ENCODE measurements around the gene FAM131C. TPM values are rescaled to one million over a fixed set of nuclear protein-coding genes. Genes with fewer than 3 reads are reported as not detected.
"Not testable (repeated sequence)": the region's sequence is repeated elsewhere in the genome, so short reads cannot be mapped to it uniquely, and the experiment has no call there.

FAM131C gene
- total RNA-seq, 1 experiment from 2014 or later = 0.41 TPM

GRCh38 chr1:16110456-16110855, 37.0 kb upstream of the FAM131C start:
- no peak for DNase-seq
- Histone ChIP-seq H3K27me3 (replicated peaks; ENCODE audit: control insufficient read depth, insufficient read depth, low read length) (no peaks in the 10 kb centered on the region), H3K36me3 (ENCODE audit: control insufficient read depth, insufficient read depth, low read length) (no peaks in the 10 kb centered on the region), H3K4me3 (ENCODE audit: low read depth, low read length) (no peak overlapping the region), H3K9me3 (peaks cover 8% of the 10 kb centered on the region; the same call in 1 of the 2 replicates), H3K4me1 (peaks cover 8% of the 10 kb centered on the region; the same call in 1 of the 2 replicates)
- Mint-ChIP-seq H3K27me3 (ENCODE audit: insufficient read depth, unreplicated experiment) (no peaks in the 10 kb centered on the region), H3K27ac (ENCODE audit: unreplicated experiment) (no peak overlapping the region), H3K9me3 (ENCODE audit: unreplicated experiment) (peaks cover 9% of the 10 kb centered on the region), H3K4me1 (ENCODE audit: low read depth, unreplicated experiment) (no peaks in the 10 kb centered on the region), H3K4me3 (ENCODE audit: unreplicated experiment) (no peak overlapping the region), H3K36me3 (ENCODE audit: insufficient read depth, unreplicated experiment) (no peaks in the 10 kb centered on the region)
- BruUV-seq (replicated peaks) = no TSS peak
- intact Hi-C loops (cut with micrococcal nuclease; ENCODE audit: unreplicated experiment) = no loop called here
- POLR2A ChIA-PET = no interaction called here
- CTCF ChIA-PET = interaction anchor here (0.6 kb wide), 1 partner anchor 228 kb away, joined by 5 read pairs; no protein-coding TSS in a partner anchor
- TF ChIP-seq CTCF (IDR thresholded peaks at IDR 0.05; ENCODE audit: insufficient read depth in 1 of 2, low read depth in 1 of 2, low read length in 1 of 2, severe bottlenecking in 1 of 2, unreplicated experiment in 1 of 2) = no peak

GRCh38 chr1:16109571-16109970, 36.1 kb upstream of the FAM131C start:
- no peak for TF ChIP-seq CTCF (IDR thresholded peaks at IDR 0.05; ENCODE audit: insufficient read depth in 1 of 2, low read depth in 1 of 2, low read length in 1 of 2, severe bottlenecking in 1 of 2, unreplicated experiment in 1 of 2)
- BruUV-seq (replicated peaks) = no TSS peak
- Mint-ChIP-seq H3K27ac (ENCODE audit: unreplicated experiment) (no peak overlapping the region), H3K9me3 (ENCODE audit: unreplicated experiment) (peaks cover 9% of the 10 kb centered on the region), H3K27me3 (ENCODE audit: insufficient read depth, unreplicated experiment) (no peaks in the 10 kb centered on the region), H3K4me3 (ENCODE audit: unreplicated experiment) (no peak overlapping the region), H3K4me1 (ENCODE audit: low read depth, unreplicated experiment) (no peaks in the 10 kb centered on the region), H3K36me3 (ENCODE audit: insufficient read depth, unreplicated experiment) (no peaks in the 10 kb centered on the region)
- H3K9me3 ChIP-seq = peaks cover 8% of the 10 kb centered on the region; the same call in 1 of the 2 replicates
- intact Hi-C loops (cut with micrococcal nuclease; ENCODE audit: unreplicated experiment) = no loop called here
- CTCF ChIA-PET = no interaction called here
- H3K4me3 ChIP-seq (ENCODE audit: low read depth, low read length) = no peak overlapping the region
- peaks cover 8% of the 10 kb centered on the region; the same call in 1 of the 2 replicates for H3K4me1 ChIP-seq
- POLR2A ChIA-PET = no interaction called here
- no peaks in the 10 kb centered on the region for H3K27me3 ChIP-seq (replicated peaks; ENCODE audit: control insufficient read depth, insufficient read depth, low read length)
- DNase-seq = no peak
- no peaks in the 10 kb centered on the region for H3K36me3 ChIP-seq (ENCODE audit: control insufficient read depth, insufficient read depth, low read length)

- H3K4me3 ChIP-seq (ENCODE audit: low read depth, low read length); H3K9me3 ChIP-seq; H3K27ac Mint-ChIP-seq (ENCODE audit: unreplicated experiment); H3K4me1 Mint-ChIP-seq (ENCODE audit: low read depth, unreplicated experiment); H3K4me1 ChIP-seq; H3K27me3 ChIP-seq (replicated peaks; ENCODE audit: control insufficient read depth, insufficient read depth, low read length); intact Hi-C loops (cut with micrococcal nuclease; ENCODE audit: unreplicated experiment); POLR2A ChIA-PET; CTCF ChIA-PET; H3K36me3 ChIP-seq (ENCODE audit: control insufficient read depth, insufficient read depth, low read length); H3K4me3 Mint-ChIP-seq (ENCODE audit: unreplicated experiment); DNase-seq; H3K36me3 Mint-ChIP-seq (ENCODE audit: insufficient read depth, unreplicated experiment); BruUV-seq (replicated peaks); H3K9me3 Mint-ChIP-seq (ENCODE audit: unreplicated experiment); H3K27me3 Mint-ChIP-seq (ENCODE audit: insufficient read depth, unreplicated experiment): not testable (repeated sequence)
Observed at GRCh38 chr1:16107039-16107438, 33.6 kb upstream of the FAM131C start.

- Histone ChIP-seq H3K36me3 (ENCODE audit: control insufficient read depth, insufficient read depth, low read length) (no peaks in the 10 kb centered on the region), H3K9me3 (no peaks in the 10 kb centered on the region), H3K27me3 (replicated peaks; ENCODE audit: control insufficient read depth, insufficient read depth, low read length) (no peaks in the 10 kb centered on the region), H3K4me1 (no peaks in the 10 kb centered on the region), H3K4me3 (ENCODE audit: low read depth, low read length) (no peak overlapping the region)
- no peak overlapping the region for H3K4me3 Mint-ChIP-seq (ENCODE audit: unreplicated experiment)
- H3K4me1 Mint-ChIP-seq (ENCODE audit: low read depth, unreplicated experiment) = peaks cover 2% of the 10 kb centered on the region
- TF ChIP-seq CTCF (IDR thresholded peaks at IDR 0.05; ENCODE audit: insufficient read depth in 1 of 2, low read depth in 1 of 2, low read length in 1 of 2, severe bottlenecking in 1 of 2, unreplicated experiment in 1 of 2) = no peak
- CTCF ChIA-PET = no interaction called here
- no TSS peak for BruUV-seq (replicated peaks)
- intact Hi-C loops (cut with micrococcal nuclease; ENCODE audit: unreplicated experiment) = no loop called here
- no peak for DNase-seq
- POLR2A ChIA-PET = no interaction called here
- no peaks in the 10 kb centered on the region for H3K9me3 Mint-ChIP-seq (ENCODE audit: unreplicated experiment)
- no peaks in the 10 kb centered on the region for H3K27me3 Mint-ChIP-seq (ENCODE audit: insufficient read depth, unreplicated experiment)
- H3K36me3 Mint-ChIP-seq (ENCODE audit: insufficient read depth, unreplicated experiment) = no peaks in the 10 kb centered on the region
- no peak overlapping the region for H3K27ac Mint-ChIP-seq (ENCODE audit: unreplicated experiment)
Observed at GRCh38 chr1:16101623-16102022, 28.2 kb upstream of the FAM131C start.

Measured in Caco-2 (cell line).